Aorta (tissue), 5 donors: ENCODE measurements around the gene MEP1A. TPM values are rescaled to one million over a fixed set of nuclear protein-coding genes. Genes with fewer than 3 reads are reported as not detected.
"Not testable (repeated sequence)": the region's sequence is repeated elsewhere in the genome, so short reads cannot be mapped to it uniquely, and the experiment has no call there.

Experiments used
- ATAC-seq: fragments of 200-7000 bp; cut with Tn5 transposase; one replicate; pipeline ENCODE4 v1.9.1; 2022; ENCODE audit warnings: moderate library complexity; ENCODE audit not compliant: low FRiP score
- DNase-seq, 2 donors: peaks; one replicate each; pipeline ENCODE4 v3.0.0-alpha.2; 2020
- H3K27ac ChIP-seq, 2 donors: one replicate each; pipeline ENCODE4 v1.5.1; 2013; ENCODE audit warnings: low read length in 2 of 2, mild to moderate bottlenecking in 2 of 2, moderate library complexity in 2 of 2, control low read depth in 1 of 2, inconsistent platforms in 1 of 2, low read depth in 1 of 2
- H3K27me3 ChIP-seq, 2 donors: one replicate each; pipeline ENCODE4 v1.6.1; 2013; ENCODE audit warnings: control low read depth in 1 of 2, low read length in 1 of 2, mild to moderate bottlenecking in 1 of 2, moderate library complexity in 1 of 2; ENCODE audit not compliant: insufficient read depth in 2 of 2, control insufficient read depth in 1 of 2
- H3K36me3 ChIP-seq, 2 donors: one replicate each; pipeline ENCODE4 v1.6.1; 2013; ENCODE audit warnings: control low read depth in 1 of 2, low read length in 1 of 2, mild to moderate bottlenecking in 1 of 2; ENCODE audit not compliant: insufficient read depth in 2 of 2, control insufficient read depth in 1 of 2
- H3K4me1 ChIP-seq, 2 donors: one replicate each; pipeline ENCODE4 v1.6.1; 2013; ENCODE audit warnings: low read length in 2 of 2, control low read depth in 1 of 2, mild to moderate bottlenecking in 1 of 2, moderate library complexity in 1 of 2; ENCODE audit not compliant: insufficient read depth in 2 of 2, control insufficient read depth in 1 of 2
- H3K4me3 ChIP-seq, 2 donors: one replicate each; pipeline ENCODE4 v1.5.1; 2013; ENCODE audit warnings: low read length in 2 of 2, control low read depth in 1 of 2, mild to moderate bottlenecking in 1 of 2
- H3K9me3 ChIP-seq: one replicate; pipeline ENCODE4 v1.6.1; 2013; ENCODE audit warnings: mild to moderate bottlenecking, low read length; ENCODE audit not compliant: control insufficient read depth
- WGBS, 2 donors: extraction: QIAGEN DNeasy Blood & Tissue Kit; methylation state at CpG; one replicate each; pipeline ENCODE4 v1.1.7; 2013; 5-methylcytosine and 5-hydroxymethylcytosine counted together
- intact Hi-C, 2 donors: fragments of 100-400 bp; cut with DNase I; formaldehyde crosslinking; loops; one replicate each; pipeline versions ENCODE4 v1.14.2 to v1.15.0; 2022
- polyA plus RNA-seq, 2 donors: library from polyadenylated mRNA; stranded (reverse); fragments of 200-250 nt; gene quantifications; one replicate each; pipeline ENCODE4 v1.2.3, GENCODE V29; 2013
- total RNA-seq, 2 donors: library from RNA; stranded (reverse); fragmentation: NEBNext Ultra II Directional; extraction: Animal tissue kit (Norgen Biotek cat#: 25700); gene quantifications; one replicate each; pipeline ENCODE4 v1.2.1, GENCODE V29; 2021
- donor health status: healthy with polysubstance abuse.
- donor health status: Bipolar disorder and iron deficiency.
- donor health status: DM: no; HTN: no; CAD: no.
- donor health status: DM: no; HTN: no; CAD: no.
- donor health status: DM: yes; HTN: yes; CAD: no.

The MEP1A gene
- total and polyA plus RNA-seq, 4 donors = 0.10 to 13.6 TPM; not detected in 2

DNA sequence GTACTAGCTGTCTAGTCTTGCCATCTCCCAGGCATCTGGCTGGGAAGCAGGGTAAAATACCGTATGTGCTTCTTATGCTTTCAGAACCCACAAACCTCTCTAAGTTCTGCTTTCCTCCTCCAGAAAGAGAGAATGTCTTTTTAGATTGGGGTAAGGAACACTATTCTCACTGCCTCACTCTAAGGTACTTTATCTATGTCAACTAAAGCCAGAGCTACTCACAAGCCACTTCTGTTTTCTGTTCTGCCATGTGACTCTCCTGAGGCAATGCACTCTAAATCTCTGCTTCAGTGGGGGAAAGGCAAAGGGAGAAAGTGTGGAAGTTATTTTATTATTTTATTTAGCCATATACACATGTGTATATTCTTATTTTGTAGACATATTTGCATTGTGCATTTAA is 15.6 kb downstream of the MEP1A start:
- no peak for DNase-seq
- Histone ChIP-seq H3K36me3 (no peaks in the 10 kb centered on the region), H3K4me1 (no peaks in the 10 kb centered on the region), H3K27ac (no peak overlapping the region), H3K9me3 (no peaks in the 10 kb centered on the region), H3K4me3 (no peak overlapping the region), H3K27me3 (no peaks in the 10 kb centered on the region)
- WGBS, 2 donors = 9 to 25% methylated on average over 1 of the region's 1 CpG
- intact Hi-C loops = no loop called here
- no peak for ATAC-seq

- WGBS, 2 donors = 62% methylated on average over 4 of the region's 4 CpGs
- Histone ChIP-seq H3K9me3 (peaks cover 5% of the 10 kb centered on the region), H3K36me3 (no peaks in the 10 kb centered on the region), H3K27ac (no peak overlapping the region), H3K4me3 (no peak overlapping the region), H3K27me3 (no peaks in the 10 kb centered on the region), H3K4me1 (no peaks in the 10 kb centered on the region)
- intact Hi-C loops = no loop called here
- DNase-seq (no peak), ATAC-seq (no peak)
These were observed 21.9 kb downstream of the MEP1A start for GRCh38 chr6:46815130-46815529.

GRCh38 chr6:46816626-46817025 is 23.4 kb downstream of the MEP1A start:
- H3K27me3 ChIP-seq = no peaks in the 10 kb centered on the region
- H3K4me3 ChIP-seq = no peak overlapping the region
- peaks cover 5% of the 10 kb centered on the region for H3K9me3 ChIP-seq
- DNase-seq (no peak), ATAC-seq (no peak)
- no peak overlapping the region for H3K27ac ChIP-seq
- 93 to 100% methylated on average over 1 of the region's 1 CpG for WGBS, 2 donors
- H3K36me3 ChIP-seq = no peaks in the 10 kb centered on the region
- no peaks in the 10 kb centered on the region for H3K4me1 ChIP-seq
- intact Hi-C loops = no loop called here

DNA sequence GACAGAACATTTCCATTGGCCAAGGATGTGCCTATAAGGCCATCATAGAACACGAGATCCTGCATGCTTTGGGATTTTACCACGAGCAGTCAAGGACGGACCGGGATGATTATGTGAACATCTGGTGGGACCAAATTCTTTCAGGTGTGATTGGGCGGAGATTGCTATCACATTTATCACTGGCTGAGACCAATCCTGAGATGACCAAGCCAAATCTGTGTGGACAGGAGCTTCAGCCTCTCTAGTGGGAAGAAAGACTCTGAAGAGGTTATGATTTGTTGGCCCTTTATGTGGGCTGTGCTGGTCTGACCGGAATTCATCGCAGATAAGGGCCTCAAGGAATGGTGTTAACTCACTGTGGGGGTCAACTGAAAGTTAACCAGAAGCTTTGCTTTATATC is 26.4 kb downstream of the MEP1A start:
- H3K4me1 ChIP-seq = no peaks in the 10 kb centered on the region
- H3K9me3 ChIP-seq = peaks cover 5% of the 10 kb centered on the region
- 85 to 86% methylated on average over 7 of the region's 7 CpGs for WGBS, 2 donors
- DNase-seq (no peak), ATAC-seq (no peak)
- H3K27ac ChIP-seq = no peak overlapping the region
- no peaks in the 10 kb centered on the region for H3K27me3 ChIP-seq
- intact Hi-C loops = no loop called here
- no peak overlapping the region for H3K4me3 ChIP-seq
- H3K36me3 ChIP-seq = no peaks in the 10 kb centered on the region

DNA sequence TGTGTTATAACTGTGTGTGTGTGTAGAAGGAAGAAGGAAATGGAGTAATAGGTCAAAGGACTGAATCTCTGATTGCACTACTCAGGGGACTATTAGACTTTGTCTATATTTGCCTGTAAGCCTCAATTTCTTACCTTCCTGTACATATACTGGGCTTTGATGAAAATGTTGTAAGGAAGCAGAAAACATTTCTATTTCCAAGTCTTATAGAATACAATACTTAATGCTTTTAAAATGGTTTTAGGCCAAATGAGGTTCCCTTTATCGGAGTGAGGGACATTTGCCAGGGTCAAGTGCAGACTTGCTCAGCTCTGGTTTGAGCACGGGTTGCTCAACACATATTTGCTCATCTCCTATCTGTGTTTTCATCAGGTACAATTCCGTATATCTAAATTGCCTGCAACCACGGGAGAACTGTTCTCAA is 28.3 kb downstream of the MEP1A start:
- 89 to 90% methylated on average over 4 of the region's 4 CpGs for WGBS, 2 donors
- Histone ChIP-seq H3K27ac (no peak overlapping the region), H3K9me3 (peaks cover 1% of the 10 kb centered on the region), H3K4me3 (no peak overlapping the region), H3K27me3 (no peaks in the 10 kb centered on the region), H3K36me3 (no peaks in the 10 kb centered on the region), H3K4me1 (no peaks in the 10 kb centered on the region)
- DNase-seq = no peak
- no peak for ATAC-seq
- intact Hi-C loops = no loop called here

DNA sequence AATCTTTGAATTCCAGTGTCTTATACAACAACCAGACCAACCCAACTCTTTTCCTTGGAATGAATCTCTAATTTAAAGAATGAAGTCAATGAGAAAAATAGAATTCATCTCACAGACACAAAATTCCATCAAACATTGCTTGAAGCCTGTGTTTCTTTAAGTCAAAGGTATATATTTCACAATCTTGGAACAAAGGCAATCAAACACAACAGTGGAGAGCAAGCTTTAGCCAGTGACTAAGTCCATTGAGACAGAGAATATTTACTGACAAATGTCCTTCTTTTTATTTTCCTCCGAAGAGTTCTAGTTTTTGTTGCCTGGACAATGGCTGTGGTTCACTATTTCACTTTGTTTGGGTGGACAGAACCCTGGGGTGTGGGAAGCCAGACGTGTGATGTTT is 35.8 kb downstream of the MEP1A start:
- 44 to 54% methylated on average over 2 of the region's 2 CpGs for WGBS, 2 donors
- ATAC-seq (no peak), DNase-seq (no peak)

DNA sequence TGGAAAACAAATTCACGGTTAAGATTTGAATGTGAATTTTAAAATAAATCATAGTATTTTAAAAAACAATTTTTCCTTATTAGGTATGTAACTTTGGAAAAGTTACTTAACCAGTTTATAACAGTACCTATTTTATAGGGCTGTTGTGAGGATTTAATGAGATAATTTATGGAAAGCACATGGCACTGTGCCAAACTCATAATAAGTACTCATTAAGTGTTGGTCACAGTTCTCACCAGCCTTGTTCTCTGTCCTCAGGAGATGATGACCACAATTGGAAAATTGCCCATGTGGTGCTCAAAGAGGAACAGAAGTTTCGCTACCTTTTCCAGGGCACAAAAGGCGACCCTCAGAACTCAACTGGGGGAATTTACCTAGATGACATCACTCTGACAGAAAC is 39.6 kb downstream of the MEP1A start:
- Histone ChIP-seq H3K4me3 (no peak overlapping the region), H3K27ac (no peak overlapping the region), H3K27me3 (no peaks in the 10 kb centered on the region), H3K4me1 (no peaks in the 10 kb centered on the region), H3K9me3 (no peaks in the 10 kb centered on the region), H3K36me3 (no peaks in the 10 kb centered on the region)
- intact Hi-C loops = no loop called here
- WGBS, 2 donors = 82 to 84% methylated on average over 3 of the region's 3 CpGs
- ATAC-seq = no peak
- DNase-seq = no peak

More for the DNA sequence above, 35.8 kb downstream of the MEP1A start:
- no peaks in the 10 kb centered on the region for H3K36me3 ChIP-seq
- H3K4me1 ChIP-seq = no peaks in the 10 kb centered on the region
- H3K9me3 ChIP-seq = peaks cover 1% of the 10 kb centered on the region
- no peak overlapping the region for H3K27ac ChIP-seq
- H3K27me3 ChIP-seq = no peaks in the 10 kb centered on the region
- intact Hi-C loops = no loop called here
- H3K4me3 ChIP-seq = no peak overlapping the region

- H3K27ac ChIP-seq, H3K4me3 ChIP-seq, intact Hi-C loops, ATAC-seq, H3K36me3 ChIP-seq, H3K4me1 ChIP-seq, H3K27me3 ChIP-seq, DNase-seq, H3K9me3 ChIP-seq: not testable (repeated sequence)
- 66 to 67% methylated on average over 7 of the region's 7 CpGs for WGBS, 2 donors
These were observed 41.2 kb downstream of the MEP1A start for GRCh38 chr6:46834257-46834916.

- 96 to 100% methylated on average over 2 of the region's 2 CpGs for WGBS, 2 donors
- H3K4me3 ChIP-seq, DNase-seq, H3K27ac ChIP-seq, H3K36me3 ChIP-seq, H3K27me3 ChIP-seq, H3K9me3 ChIP-seq, ATAC-seq, intact Hi-C loops, H3K4me1 ChIP-seq: not testable (repeated sequence)
These were observed 41.8 kb downstream of the MEP1A start for GRCh38 chr6:46834991-46835390.
